GM19035 (cell line): ENCODE measurements around the gene TMEM120B.
"Not testable (repeated sequence)": the region's sequence is repeated elsewhere in the genome, so short reads cannot be mapped to it uniquely, and the experiment has no call there.

Experiments
- ATAC-seq: cut with Tn5 transposase; IDR thresholded peaks from one replicate; pipeline ENCODE4 v1.9.1; 2021; ENCODE audit not compliant: unreplicated experiment

TMEM120B gene

GRCh38 chr12:121789800-121790728, 77.5 kb downstream of the TMEM120B start:
- ATAC-seq, result peak; percentile 42

DNA sequence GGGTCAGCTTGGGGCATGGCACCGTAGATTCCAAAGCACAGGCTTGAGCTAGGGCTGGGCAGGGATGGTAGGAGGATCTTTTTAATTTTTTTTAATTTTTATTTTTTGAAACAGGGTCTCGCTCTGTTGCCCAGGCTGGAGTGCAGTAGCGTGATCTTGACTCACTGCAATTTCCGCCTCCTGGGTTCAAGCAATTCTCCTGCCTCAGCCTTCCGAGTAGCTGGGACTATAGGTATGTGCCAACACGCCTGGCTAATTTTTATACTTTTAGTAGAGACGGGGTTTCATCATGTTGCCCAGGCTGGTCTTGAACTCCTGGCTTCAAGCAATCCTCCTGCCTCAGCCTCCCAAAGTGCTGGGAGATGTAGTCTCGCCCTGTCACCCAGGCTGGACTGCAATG, 78.2 kb downstream of the TMEM120B start:
- not testable (repeated sequence) for ATAC-seq

- ATAC-seq, result no peak
Observed at GRCh38 chr12:121791671-121792551, 79.4 kb downstream of the TMEM120B start.

DNA sequence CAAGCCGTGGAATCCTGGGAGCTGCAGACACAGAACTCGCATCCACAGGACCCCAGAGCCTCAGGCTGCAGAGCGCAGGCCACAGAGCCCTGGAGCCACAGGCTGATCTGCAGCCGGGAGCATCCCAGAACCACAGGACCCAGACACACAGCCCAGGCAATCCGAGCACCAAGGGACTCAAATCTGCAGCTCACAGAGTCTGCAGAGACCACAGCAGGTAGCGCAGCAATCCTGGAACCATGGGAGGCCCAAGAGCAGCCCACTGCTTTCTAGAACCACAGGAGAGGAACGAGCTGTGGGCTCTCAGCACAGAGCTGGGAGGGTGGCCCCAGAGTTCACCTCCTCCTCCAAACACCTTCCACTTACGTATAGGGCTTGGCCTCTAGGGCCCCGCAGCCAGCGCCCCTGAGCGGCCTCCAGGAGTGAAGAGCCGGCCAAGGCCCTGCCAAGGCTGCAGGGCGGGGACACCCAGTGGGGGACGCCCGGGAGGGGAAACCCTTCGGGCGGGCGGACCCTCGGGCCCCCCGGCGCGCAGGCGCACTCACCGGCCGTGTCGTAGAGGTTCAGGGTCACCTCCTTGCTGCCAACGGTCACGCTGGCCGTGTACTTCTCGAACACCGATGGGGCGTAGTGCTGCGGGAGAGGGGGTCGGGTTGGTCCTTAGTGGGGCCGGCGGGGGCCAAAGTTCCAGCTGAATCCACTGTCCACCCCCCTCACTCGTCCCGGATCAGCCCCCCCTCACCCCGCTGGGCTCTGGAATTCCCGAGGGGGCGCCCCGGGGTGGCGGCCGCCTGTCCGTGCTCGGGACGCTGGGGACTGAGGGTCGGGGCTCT, 80.3 kb downstream of the TMEM120B start:
- ATAC-seq, result no peak

- peak; percentile 19 for ATAC-seq
Observed at GRCh38 chr12:121793440-121793837, 80.9 kb downstream of the TMEM120B start, which contains the start of gene RHOF. Gene RHOF, minus strand, starts transcription at chr12:121793688. Its CDS starts 55 bp downstream, at chr12:121793633.

GRCh38 chr12:121793838-121794533, 81.4 kb downstream of the TMEM120B start:
- ATAC-seq, result peak; percentile 58

- ATAC-seq, result no peak
Observed at GRCh38 chr12:121794534-121795033, 82.0 kb downstream of the TMEM120B start.

DNA sequence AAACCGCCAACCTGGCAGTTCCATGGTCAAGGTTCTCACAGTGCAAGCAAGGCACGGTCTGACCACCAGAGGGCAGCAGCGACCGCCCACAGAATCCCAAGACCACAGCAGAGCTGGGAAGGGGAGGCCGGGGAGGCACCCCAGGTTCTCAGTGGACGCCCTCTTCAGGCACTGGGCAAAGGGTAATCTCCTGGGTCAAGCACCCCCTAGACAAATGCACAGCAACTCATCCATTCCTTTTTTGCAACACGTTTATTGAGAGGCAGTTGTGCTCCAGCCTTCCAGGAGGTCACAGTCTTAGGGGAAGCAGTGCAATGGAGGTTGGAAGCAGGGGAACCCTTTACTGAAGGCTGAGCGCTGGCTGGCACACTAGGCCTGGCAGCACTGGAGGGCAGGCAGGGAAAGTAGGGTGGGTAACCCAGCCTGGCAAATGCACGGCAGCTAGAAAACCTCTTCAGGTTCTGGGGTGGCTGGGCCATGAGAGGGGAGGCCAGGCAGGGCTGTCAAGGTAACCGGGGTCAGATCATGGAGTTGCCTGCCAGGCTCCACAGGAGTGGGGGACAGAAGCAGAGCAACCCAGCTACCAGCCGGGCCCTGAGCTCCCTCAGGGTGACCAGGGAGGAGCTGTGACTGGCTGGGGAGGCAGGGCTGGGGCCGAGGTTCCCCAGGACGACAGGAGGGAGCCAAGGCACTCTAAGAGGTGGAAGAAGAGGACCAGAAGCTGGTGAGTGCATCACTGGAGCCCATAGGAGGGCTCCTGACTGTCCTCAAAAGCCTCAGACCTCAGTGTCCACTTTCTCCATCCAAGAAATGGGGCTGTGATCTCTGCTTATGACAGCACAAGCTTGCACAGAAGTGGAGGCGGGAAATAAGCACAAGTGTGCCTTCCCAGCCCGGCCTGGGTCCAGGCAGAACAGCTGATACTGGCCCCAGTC, 82.7 kb downstream of the TMEM120B start:
- ATAC-seq, result no peak

DNA sequence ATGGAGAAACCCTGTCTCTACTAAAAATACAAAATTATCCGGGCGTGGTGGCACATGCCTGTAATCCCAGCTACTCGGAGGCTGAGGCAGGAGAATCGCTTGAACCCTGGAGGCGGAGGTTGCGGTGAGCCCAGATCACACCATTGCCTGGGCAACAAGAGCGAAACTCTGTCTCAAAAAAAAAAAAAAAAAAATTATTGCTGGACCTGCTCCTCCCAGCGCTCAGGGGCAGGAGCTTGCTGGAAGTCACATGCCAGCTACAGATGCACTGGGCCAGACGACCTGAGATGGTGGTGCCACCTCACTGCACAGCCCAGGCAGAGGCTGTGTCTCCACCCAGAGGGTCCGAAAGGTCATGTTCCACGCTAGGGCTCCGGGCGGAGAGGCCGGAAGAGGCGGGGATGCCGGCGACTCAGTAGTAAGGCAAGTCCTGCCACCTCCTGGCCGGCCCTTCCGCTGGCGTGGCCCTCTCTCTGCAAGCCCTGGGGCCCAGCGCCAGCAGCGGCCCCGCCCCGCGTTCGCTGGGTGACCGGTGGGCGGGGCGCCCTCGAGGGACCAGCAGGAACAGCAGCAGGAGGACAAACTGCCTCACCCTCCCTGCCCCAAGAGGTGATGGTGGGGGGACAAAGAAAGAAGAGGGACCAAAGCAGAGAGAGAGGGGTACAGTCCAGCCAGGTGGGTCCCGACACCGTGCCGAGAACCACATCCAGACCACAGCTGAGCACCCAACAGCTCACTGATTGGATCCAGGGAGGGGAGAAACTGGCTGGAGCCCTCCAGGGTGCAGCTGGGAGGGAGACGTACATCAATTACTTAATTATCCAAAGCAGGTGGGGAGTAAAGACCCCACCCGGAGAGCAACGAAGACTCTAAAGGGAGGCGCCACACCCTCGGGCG, 84.6 kb downstream of the TMEM120B start:
- no peak for ATAC-seq

- no peak for ATAC-seq
Observed at GRCh38 chr12:121797937-121798786, 85.6 kb downstream of the TMEM120B start.

DNA sequence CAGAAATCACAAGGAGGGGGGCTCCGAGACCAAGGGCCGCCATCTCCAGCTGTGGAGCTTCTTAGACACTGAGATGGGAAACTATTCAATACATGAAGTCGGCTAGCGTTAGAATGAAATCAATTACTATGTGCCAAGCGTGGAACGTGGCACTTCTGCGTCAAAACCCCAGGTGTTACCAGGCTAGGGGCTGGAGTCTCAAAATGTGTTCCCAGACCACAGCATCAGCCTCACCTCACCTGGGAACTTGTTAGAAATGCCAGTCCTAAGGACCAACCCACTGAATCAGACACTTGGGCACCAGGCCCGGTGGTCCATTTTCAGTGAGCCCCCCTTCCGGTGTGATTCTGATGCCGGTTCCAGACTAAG, 86.2 kb downstream of the TMEM120B start:
- ATAC-seq, result no peak

- no peak for ATAC-seq
Observed at GRCh38 chr12:121799156-121799841, 86.7 kb downstream of the TMEM120B start.

DNA sequence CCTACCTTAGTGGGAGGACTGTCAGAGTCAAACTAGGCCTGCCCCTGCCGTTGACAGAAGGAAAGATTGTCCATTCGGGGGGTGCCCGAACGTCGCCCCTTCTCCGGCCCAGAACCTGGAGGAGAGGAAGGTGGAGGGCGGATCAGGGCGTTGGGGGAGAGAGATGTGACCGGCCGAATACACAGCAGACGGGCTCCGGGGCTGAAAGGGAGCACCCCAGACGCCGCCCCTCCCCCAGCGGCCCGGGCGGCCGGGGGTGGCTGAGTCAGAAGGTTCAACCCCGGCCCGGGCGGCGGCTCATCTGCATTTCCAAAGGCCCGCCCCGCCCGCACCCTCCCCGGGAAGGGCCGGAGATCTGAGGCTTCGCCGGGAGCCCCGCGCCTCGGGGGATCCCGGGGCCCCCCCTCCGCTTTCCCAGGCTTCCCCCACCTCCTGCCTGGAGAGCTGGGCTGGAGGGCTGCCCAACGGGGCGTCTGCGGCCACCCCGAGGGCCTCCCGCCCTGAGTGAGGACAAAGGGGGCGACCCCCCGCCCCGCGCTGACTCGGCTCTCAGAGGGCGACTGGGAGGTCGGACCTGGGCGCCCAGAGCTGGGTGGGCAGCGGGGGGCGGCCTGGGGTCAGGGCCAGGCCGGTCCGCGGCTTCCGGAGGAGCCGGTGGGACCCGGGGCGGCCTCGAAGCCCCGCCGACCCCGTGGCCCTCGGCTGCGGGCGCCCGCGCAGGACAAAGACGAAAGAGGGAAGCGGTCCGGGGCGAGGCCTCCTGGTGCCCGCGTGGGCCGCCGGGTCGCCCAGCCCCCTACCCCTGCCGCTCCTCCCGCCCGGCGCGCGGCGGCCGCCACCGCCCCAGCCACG, 87.5 kb downstream of the TMEM120B start:
- ATAC-seq, result peak; percentile 23

GRCh38 chr12:121800694-121801594, 88.4 kb downstream of the TMEM120B start:
- ATAC-seq, result peak; percentile 8
